LNCAP (cell line): Measurements from ENCODE around the gene KRT1.

Source experiments
- TF ChIP-seq, protein P1 (sequence below): fragments of 450-650 bp; IDR thresholded peaks from 2 replicates; pipeline ENCODE4 v1.5.1; 2017; ENCODE audit warnings: mild to moderate bottlenecking

Gene KRT1

DNA sequence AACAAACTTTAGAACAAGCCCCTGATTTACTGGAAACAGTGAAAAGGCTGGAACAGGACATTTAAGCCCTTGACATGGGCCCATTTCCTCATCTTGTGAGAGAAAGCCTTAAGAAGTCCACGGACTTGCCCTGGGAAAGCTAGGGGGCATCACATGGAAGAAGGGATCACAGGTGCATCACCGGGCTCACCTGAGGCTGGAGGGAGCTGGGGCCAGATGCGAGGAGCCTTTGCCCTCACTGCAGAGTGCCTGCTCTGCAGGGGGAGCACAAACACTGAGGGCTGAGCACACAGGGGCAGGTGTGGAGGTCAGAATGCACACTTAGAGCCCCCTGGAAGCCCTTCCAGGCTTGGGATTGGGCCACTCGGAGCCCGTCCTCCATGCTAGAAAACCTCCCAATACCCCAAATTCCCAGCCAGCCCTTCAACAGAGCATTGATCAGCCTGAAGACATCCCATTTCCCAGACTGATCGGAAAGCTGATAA, 5.2 kb upstream of the KRT1 start:
- TF ChIP-seq, protein P1, sequence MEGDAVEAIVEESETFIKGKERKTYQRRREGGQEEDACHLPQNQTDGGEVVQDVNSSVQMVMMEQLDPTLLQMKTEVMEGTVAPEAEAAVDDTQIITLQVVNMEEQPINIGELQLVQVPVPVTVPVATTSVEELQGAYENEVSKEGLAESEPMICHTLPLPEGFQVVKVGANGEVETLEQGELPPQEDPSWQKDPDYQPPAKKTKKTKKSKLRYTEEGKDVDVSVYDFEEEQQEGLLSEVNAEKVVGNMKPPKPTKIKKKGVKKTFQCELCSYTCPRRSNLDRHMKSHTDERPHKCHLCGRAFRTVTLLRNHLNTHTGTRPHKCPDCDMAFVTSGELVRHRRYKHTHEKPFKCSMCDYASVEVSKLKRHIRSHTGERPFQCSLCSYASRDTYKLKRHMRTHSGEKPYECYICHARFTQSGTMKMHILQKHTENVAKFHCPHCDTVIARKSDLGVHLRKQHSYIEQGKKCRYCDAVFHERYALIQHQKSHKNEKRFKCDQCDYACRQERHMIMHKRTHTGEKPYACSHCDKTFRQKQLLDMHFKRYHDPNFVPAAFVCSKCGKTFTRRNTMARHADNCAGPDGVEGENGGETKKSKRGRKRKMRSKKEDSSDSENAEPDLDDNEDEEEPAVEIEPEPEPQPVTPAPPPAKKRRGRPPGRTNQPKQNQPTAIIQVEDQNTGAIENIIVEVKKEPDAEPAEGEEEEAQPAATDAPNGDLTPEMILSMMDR = no peak

DNA sequence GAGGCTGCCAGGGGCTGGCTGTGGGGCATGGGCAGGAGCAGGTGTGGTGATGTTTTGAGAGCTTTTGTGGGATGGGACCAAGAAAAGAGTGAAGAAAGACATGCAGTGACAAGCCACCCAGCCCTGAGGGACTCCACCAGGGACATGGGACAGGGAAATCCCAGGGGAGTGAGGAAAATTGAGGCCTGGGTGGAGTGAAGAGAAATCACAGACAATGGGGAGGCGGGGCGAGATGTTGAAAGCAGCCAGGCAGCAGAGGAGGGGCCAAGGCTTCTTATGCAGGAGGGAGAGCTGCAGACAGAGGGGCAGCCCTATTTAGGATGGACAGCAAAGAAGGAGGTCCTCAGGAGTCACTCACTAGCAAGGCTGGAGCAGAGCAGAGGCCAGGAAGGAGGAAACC, 4.2 kb upstream of the KRT1 start:
- TF ChIP-seq, protein P1 = no peak

DNA sequence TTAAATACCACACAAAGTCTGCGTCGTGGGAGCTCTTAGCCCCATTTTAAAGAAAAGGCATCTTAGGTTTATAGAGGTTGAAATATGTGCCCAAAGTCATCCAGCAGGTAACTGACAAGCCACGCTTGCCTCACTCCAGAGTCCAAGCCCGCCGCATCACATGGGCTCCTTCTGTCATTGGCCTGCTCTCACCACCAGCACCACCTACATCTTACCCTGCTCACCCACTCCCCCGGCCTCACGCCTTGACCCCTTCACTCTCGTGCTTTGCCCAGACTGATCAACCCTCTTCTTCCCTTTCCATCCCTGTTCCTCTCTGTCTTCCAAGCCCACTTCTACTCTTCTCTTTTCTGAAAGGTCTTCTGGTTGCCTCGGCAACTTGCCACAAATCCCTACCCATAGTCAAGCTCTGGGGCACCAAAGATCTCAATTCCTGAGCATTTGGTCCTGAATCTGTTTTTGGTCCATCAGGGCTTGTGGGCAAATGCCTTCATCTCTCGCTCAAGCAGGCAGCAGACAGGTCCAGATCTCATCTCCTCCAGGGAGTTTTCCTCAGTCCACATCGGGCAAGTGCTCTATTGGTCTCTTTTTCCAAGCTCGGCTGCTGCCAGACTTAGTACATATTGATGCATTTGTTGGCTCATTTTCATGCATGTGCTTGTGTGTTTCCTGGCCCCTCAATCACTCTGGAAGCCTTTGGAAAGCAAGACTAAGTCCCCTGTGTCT, 3.5 kb upstream of the KRT1 start:
- TF ChIP-seq, protein P1 = no peak

DNA sequence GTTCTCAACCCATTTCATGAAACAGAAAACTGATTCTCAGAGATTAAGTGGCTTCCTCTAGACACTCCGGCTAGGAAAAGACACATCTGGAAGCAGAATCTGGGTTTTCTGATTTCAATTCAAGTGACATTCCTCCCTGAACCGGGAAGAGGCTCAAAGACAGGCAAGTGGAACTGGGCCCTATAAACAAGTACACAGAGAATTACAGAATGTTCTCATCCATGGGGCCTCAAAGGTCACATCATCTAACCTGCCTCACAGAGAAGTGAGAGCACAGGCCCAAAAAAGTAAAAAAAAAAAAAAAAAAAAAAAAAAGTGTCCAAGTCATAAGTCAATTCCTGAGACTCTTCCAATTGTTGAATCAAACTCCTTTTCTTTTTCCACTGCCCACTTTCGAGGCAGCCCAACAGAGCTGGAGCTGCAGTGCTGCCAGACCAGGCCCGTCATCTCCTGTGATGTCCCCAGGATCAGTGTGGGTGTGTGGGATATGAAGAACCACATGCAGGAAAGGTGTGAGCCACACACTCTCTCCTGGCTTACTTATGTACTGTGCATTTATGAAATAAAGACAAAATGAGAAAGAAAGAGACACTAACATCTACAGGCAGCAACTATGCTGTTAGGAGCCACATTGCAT, 2.8 kb upstream of the KRT1 start:
- TF ChIP-seq, protein P1 = no peak

DNA sequence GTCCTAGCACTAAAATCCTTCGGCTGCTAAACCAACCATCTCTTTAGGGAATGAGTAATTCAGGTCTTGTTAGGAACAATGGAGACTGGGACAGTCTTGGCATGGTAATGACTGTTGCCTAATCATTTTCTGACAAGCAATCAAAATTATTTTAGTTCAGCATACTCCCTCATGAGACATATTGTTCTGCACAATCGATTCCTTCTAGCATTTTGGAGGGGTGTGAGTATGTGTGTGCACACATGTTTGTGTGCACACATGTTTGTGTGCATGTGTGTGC, 2.1 kb upstream of the KRT1 start:
- TF ChIP-seq, protein P1 = no peak

DNA sequence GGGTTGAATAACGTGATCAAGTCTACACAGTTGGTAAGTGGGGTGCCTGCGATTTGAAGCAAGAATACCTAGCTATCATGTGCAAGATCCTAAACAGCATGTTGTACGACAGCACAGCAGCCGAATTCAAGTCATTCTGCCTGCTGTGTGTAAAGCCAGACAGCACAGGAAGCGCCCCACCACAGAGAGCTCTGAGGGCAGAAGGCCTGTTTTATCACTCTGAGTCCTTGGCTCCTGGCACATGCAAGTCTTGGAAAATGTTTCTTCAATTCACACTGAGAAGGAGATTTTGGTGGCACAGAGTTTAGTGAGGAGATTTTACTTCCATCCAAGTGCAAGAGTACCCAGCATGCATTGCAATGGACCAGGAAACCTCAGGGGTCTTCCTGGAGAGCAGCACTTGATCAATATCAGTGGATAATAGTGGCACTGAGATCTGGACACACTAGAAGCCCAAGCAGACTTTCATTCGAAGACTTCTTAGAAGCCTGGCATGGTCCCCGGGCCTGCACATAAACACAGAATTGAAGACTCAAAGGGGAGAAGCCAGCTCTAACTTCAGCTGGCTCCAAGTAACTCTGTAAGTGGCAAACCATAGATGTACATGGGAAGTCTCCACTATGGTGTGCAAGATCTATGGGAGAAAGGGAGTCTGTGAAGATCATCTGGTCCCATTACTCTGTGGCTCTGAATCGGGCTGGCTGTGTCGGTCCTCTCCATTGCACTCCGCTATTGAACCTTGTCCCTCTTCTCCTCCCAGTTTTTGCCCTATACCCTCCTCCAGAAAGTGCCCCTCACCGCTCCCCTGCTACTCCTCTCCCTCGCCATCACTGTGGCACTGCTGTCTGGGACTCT, 1.5 kb upstream of the KRT1 start:
- TF ChIP-seq, protein P1 = no peak

DNA sequence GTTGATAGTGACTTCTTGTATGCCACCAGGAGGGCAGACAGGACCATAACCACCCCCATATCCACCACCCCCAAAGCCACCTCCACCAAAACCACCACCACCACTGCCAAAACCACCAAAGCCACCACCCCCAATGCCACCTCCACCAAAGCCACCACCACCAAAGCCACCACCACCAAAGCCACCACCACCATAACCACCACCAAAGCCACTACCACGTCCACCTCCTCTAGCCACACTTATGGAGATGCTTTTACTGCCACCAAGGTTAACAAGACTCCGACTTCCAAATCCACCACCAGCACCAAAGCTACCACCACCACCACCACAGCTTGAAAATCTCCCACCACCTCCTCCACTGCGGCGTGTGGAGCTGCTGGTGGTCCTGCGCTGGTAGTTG, 332 bp downstream of the KRT1 start:
- TF ChIP-seq, protein P1 = no peak
